AG04449 (cell line): ENCODE data around the gene TLDC2.
"Not testable (repeated sequence)": the region's sequence is repeated elsewhere in the genome, so short reads cannot be mapped to it uniquely, and the experiment has no call there.

ENCODE experiments used
- CTCF ChIA-PET: fragments of 350-600 bp; formaldehyde crosslinking; extraction: SDS; loops from one replicate; lab custom pipeline; 2021; ENCODE audit warnings: antibody characterized with exemption; lab: Yijun Ruan, JAX
- POLR2A ChIA-PET: fragments of 400-600, 350-600 bp; formaldehyde crosslinking; extraction: SDS; loops from one replicate; lab custom pipeline; 2020; ENCODE audit warnings: antibody characterized with exemption, inconsistent platforms; lab: Yijun Ruan, JAX
- DNase-seq: peaks from one replicate; pipeline ENCODE4 v3.0.0-alpha.2; 2010; ENCODE audit warnings: low read depth, low spot score
- H3K4me3 ChIP-seq: 2 replicates; pipeline ENCODE4 v1.5.1; 2011; ENCODE audit warnings: low read depth, mild to moderate bottlenecking, control low read depth, low read length
- TF ChIP-seq, protein P1 (sequence below): IDR thresholded peaks from one replicate; pipeline ENCODE4 v1.5.1; 2011; ENCODE audit warnings: mild to moderate bottlenecking, moderate library complexity, low read length, control low read depth, inconsistent platforms; ENCODE audit not compliant: insufficient read depth; ENCODE audit errors: missing control alignments

Gene TLDC2

DNA sequence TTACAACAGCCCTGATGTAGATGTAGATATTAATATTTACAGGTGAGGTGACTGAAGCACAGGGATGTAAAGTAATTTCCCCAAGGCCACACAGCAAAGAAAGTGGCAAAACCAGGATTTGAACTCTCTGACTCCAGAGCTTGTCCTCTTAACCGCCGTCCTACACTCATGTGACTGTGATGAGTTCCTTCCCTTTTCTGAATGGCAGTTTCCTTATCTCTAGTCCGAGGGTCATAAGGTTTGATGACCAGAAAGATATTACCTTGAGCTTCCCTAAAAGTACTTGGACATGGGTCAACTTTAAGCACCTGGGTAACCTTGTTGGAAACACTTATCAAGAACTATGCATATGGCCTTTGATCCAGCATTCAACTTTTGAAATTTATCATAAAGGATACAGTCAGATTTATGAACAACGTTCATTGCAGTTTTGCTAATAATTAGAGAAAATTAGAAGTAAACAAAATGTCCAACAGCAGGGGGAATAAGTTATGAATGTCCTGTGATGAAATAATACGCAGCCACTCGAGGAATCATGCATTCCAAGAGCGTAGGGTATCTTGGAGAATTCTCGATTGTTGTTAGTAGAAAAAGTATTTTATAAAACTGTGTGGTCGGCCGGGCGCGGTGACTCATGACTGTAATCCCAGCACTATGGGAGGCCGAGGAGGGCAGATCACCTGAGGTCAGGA lies 2.3 kb upstream of the TLDC2 start:
- TF ChIP-seq, protein P1, sequence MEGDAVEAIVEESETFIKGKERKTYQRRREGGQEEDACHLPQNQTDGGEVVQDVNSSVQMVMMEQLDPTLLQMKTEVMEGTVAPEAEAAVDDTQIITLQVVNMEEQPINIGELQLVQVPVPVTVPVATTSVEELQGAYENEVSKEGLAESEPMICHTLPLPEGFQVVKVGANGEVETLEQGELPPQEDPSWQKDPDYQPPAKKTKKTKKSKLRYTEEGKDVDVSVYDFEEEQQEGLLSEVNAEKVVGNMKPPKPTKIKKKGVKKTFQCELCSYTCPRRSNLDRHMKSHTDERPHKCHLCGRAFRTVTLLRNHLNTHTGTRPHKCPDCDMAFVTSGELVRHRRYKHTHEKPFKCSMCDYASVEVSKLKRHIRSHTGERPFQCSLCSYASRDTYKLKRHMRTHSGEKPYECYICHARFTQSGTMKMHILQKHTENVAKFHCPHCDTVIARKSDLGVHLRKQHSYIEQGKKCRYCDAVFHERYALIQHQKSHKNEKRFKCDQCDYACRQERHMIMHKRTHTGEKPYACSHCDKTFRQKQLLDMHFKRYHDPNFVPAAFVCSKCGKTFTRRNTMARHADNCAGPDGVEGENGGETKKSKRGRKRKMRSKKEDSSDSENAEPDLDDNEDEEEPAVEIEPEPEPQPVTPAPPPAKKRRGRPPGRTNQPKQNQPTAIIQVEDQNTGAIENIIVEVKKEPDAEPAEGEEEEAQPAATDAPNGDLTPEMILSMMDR = no peak
- no peak overlapping the region for H3K4me3 ChIP-seq
- ChIA-PET POLR2A (no interaction called here), CTCF (interaction anchor here (0.9 to 4.1 kb wide), 7 partner anchors 9 to 257 kb away, joined by 3 to 24 read pairs (median 5); no protein-coding TSS in a partner anchor)
- DNase-seq = no peak

DNA sequence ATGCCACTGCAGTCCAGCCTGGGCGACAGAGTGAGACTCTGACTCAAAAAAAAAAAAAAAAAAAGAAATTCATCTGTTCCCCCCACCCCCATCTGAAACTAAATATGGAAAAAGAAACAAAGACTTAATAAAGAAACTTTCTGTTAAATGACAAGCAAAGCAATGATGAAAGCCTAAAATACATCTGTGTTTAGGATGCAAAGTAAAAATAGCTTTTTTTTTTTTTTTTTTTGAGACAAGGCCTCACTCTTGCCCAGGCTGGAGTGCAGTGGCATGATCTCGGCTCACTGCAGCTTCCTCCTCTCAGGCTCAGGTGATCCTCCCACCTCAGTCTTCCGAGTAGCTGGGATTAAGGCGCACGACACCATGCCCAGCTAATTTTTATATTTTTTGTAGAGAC lies 845 bp upstream of the TLDC2 start:
- POLR2A ChIA-PET, DNase-seq, H3K4me3 ChIP-seq: not testable (repeated sequence)
- CTCF ChIA-PET = interaction anchor here (1.3 kb wide), 1 partner anchor 11 kb away, joined by 8 read pairs; no protein-coding TSS in a partner anchor

DNA sequence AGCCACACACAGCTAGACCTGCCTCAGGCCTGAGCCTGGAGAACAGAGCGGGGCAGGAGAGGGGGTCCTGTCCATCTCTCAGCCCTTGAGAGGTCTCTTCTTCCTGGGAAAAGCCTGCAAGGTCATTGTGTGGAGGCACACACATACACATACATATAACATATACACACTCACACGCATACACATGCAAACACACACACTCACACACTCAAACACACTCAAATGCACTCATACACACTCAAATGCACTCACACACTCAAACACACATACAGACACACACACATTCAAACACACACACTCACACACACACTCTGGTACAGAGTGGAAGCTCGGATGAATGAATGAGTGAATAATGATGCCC lies 515 bp downstream of the TLDC2 start:
- ChIA-PET POLR2A (no interaction called here), CTCF (interaction anchor here (1.1 kb wide), 1 partner anchor 11 kb away, joined by 3 read pairs; no protein-coding TSS in a partner anchor)
- TF ChIP-seq, protein P1 = no peak
- no peak for DNase-seq
- H3K4me3 ChIP-seq = no peak overlapping the region

DNA sequence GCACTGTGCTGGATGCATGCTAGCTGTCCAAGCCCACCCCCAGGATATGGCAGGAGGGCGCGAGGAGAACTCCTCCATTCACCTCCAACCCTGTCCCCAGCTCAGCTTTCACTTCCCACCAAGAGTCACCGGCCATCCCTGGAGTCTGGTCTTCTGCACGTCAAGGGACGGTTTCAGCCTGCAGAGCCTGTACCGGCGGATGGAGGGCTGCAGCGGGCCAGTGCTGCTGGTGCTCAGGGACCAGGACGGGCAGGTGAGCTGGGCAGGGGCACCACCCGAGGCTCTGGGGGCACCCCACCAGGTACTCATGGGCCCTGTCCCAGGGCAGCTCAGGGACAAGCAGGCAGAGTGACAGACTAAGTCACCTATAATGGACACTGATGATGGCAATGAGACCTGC lies 3.0 kb downstream of the TLDC2 start:
- POLR2A ChIA-PET = no interaction called here
- H3K4me3 ChIP-seq = no peak overlapping the region
- CTCF ChIA-PET = interaction anchor here (0.5 to 1.4 kb wide), 3 partner anchors 8 to 86 kb away, joined by 3 to 5 read pairs (median 3); no protein-coding TSS in a partner anchor
- TF ChIP-seq, protein P1 = no peak
- DNase-seq = no peak

DNA sequence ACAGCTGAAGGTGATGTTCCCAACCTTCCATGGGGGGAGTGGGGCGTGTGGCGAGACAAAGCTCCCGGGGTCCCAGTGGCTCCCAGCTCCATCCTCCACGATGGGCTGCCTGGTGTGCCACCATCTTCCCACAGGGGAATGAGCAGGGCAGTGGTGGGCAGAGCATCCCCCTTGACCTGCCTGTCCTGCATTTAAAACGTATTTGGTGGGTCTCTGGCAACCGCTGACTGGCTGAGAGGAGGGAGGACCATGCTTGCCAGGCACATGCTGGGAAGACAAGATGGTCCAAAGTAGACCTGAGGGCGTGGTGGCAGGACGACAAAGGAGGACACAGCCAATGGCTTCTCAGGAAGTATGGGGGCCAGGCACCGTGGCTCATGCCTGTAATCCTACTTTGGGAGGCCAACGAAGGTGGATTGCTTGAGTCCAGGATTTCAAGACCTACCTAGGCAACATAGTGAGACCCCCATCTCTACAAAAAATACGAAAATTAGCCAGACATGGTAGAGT lies 4.9 kb downstream of the TLDC2 start:
- TF ChIP-seq, protein P1 = no peak
- ChIA-PET CTCF (no interaction called here), POLR2A (interaction anchor here (0.7 kb wide), 1 partner anchor 384 kb away, joined by 3 read pairs; no protein-coding TSS in a partner anchor)
- H3K4me3 ChIP-seq = no peak overlapping the region
- no peak for DNase-seq

DNA sequence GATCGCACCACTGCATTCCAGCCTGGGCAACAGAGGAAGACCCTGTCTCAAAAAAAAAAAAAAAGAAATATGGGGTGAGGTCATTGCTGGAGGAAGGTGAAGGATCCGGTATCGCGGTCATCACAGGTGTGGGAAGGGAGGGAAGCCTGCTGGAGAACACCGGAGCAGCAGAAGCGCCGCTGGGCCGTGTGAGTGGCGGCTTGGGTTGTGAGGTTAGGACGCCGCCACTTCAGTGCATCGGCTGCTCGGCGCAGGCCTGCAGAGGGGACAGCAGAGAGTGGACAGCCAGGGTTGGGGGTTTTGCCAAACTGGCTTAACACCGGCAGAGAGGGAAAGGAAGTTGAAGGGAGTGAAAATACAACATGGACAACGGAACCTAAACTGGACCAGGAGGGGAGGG lies 5.4 kb downstream of the TLDC2 start:
- CTCF ChIA-PET = interaction anchor here (1.3 to 3.2 kb wide), 4 partner anchors 18 to 126 kb away, joined by 3 to 11 read pairs (median 6); partner anchors contain the start of gene DSN1
- TF ChIP-seq, protein P1 = no peak
- DNase-seq = no peak
- POLR2A ChIA-PET = no interaction called here
- no peak overlapping the region for H3K4me3 ChIP-seq
